HTERT RPE-1 (cell line): Measurements from ENCODE around the gene TNFAIP8.
"Not testable (repeated sequence)": the region's sequence is repeated elsewhere in the genome, so short reads cannot be mapped to it uniquely, and the experiment has no call there.

Experiments used
- in situ Hi-C: fragments of 300-500 bp; cut with MboI; formaldehyde crosslinking; loops from 4 replicates; pipeline ENCODE4 v1.14.3; 2020; ENCODE audit warnings: low sequenced_read_pairs

The TNFAIP8 gene

GRCh38 chr5:119412279-119413227 lies 56.7 kb downstream of the TNFAIP8 start:
- in situ Hi-C loops: no loop called here

- in situ Hi-C loops: not testable (repeated sequence)
Measured at GRCh38 chr5:119414124-119414734, 58.4 kb downstream of the TNFAIP8 start.

- in situ Hi-C loops: no loop called here
Measured at GRCh38 chr5:119417891-119418605, 62.2 kb downstream of the TNFAIP8 start.

- in situ Hi-C loops: no loop called here
Measured at GRCh38 chr5:119418606-119419100, 62.8 kb downstream of the TNFAIP8 start.

GRCh38 chr5:119420169-119420568 lies 64.3 kb downstream of the TNFAIP8 start:
- in situ Hi-C loops: no loop called here

GRCh38 chr5:119426057-119426456 lies 70.2 kb downstream of the TNFAIP8 start:
- in situ Hi-C loops: no loop called here

GRCh38 chr5:119427060-119427459 lies 71.2 kb downstream of the TNFAIP8 start:
- in situ Hi-C loops: no loop called here

GRCh38 chr5:119427596-119427995 lies 71.8 kb downstream of the TNFAIP8 start:
- in situ Hi-C loops: not testable (repeated sequence)

- in situ Hi-C loops: not testable (repeated sequence)
Measured at GRCh38 chr5:119428166-119428565, 72.3 kb downstream of the TNFAIP8 start.

GRCh38 chr5:119428574-119428973 lies 72.8 kb downstream of the TNFAIP8 start:
- in situ Hi-C loops: not testable (repeated sequence)

GRCh38 chr5:119432674-119433237 lies 76.9 kb downstream of the TNFAIP8 start:
- in situ Hi-C loops: not testable (repeated sequence)

- in situ Hi-C loops: no loop called here
Measured at GRCh38 chr5:119435436-119436132, 79.8 kb downstream of the TNFAIP8 start.

- in situ Hi-C loops: not testable (repeated sequence)
Measured at GRCh38 chr5:119437785-119438586, 82.2 kb downstream of the TNFAIP8 start.

GRCh38 chr5:119438587-119438917 lies 82.7 kb downstream of the TNFAIP8 start:
- in situ Hi-C loops: not testable (repeated sequence)

- in situ Hi-C loops: no loop called here
Measured at GRCh38 chr5:119439140-119439631, 83.4 kb downstream of the TNFAIP8 start.

- in situ Hi-C loops: not testable (repeated sequence)
Measured at GRCh38 chr5:119439632-119440031, 83.8 kb downstream of the TNFAIP8 start.

GRCh38 chr5:119444643-119445042 lies 88.8 kb downstream of the TNFAIP8 start:
- in situ Hi-C loops: not testable (repeated sequence)

GRCh38 chr5:119445544-119445943 lies 89.7 kb downstream of the TNFAIP8 start:
- in situ Hi-C loops: no loop called here
